Measurements from ENCODE around the gene KCTD13.

- TF ChIP-seq CTCF (IDR thresholded peaks at IDR 0.05), result no peak
- no peak for TF ChIP-seq POLR2A (IDR thresholded peaks at IDR 0.05)
- TF ChIP-seq POLR2AphosphoS5 (IDR thresholded peaks at IDR 0.05), result no peak
Measured at GRCh38 chr16:29900888-29901606, 25.0 kb downstream of the KCTD13 start.
